ENCODE results near the gene SLC30A4. TPM values are rescaled to one million over a fixed set of nuclear protein-coding genes. Genes with fewer than 3 reads are reported as not detected.

Gene SLC30A4
- total and polyA plus RNA-seq, 2 of the 8 experiments (the other 6 are each of a cell fraction or from before 2014, with no cell fraction given), result under 0.01 to 0.07 TPM

DNA sequence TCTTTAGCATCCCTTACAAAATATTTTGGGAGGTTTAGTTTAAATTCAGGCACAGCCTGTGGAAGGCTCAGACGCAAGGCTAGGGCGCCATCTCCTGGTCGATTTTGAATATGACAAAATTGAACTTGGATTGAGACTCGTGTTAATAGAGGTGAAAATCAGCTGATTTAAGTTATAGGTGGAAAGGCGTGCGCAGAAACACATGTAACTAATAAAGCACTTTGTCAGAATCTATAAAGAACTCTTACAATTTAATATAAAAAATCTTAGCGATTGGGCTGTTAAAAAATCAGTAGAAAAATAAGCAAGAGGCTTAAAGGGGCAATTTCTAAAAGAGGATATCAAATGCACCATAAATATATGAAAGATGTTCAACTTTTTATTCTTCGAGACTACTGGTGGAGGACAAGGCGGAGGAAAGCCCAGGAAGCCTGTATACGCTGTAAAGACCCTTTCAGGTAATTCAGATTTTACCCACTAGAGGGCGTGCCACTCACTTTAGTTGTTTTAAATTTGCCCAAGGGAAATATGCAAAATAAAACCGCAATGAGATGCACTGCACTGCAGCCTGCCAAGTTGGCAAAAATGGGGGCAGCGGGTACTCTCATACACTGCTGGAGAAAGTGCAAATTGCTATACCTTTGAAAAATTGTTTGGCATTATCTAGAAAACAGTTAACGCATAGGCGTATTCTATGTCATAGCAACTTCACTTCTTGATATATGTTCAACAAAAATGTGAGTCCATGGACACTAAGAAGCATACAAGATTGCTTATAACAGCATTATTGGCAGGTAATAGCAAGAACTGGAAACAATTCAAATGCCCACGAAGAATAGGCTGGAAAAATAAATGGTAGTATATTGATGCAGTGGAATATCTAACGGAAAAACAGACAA lies 64.7 kb downstream of the SLC30A4 start (continued):
- TF ChIP-seq RNF2 (IDR thresholded peaks at IDR 0.05; ENCODE audit: borderline replicate concordance, low read depth, low read length, missing control alignments, poor library complexity, severe bottlenecking), result no peak

Measured in H1 (cell line).